ENCODE data around the gene AP3S2. TPM values are rescaled to one million over a fixed set of nuclear protein-coding genes. Genes with fewer than 3 reads are reported as not detected.

Gene AP3S2
- polyA plus RNA-seq, 1 donor (not counting 4 experiments of a cell fraction or from before 2014, with no cell fraction given), result 34.6 TPM

DNA sequence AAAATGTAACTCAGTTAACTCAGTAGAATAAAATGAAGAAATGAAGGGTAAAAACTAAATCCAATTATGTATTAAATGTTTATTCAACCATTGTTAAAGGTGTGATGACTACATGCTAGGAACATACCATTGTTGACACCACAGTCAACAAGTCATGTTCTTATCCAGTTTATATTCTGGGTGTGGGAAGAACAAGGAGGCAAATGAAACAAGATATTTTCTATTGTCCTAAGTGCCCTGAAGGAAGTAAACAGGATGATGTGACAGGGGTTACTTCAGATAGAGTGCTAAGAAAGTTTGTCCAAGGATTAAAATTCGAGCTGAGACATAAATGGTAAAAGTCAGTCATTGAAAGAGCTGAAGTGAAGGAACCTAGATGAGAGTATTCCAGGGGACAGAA lies 13.1 kb downstream of the AP3S2 start:
- DNase-seq (ENCODE audit: low read depth, low spot score) (no peak), FAIRE-seq (no peak)
- Histone ChIP-seq H2AFZ (ENCODE audit: control insufficient read depth, low read length) (no peak overlapping the region), H3K27ac (ENCODE audit: control insufficient read depth, insufficient read depth, low read length) (no peak overlapping the region), H3K79me2 (ENCODE audit: control insufficient read depth, insufficient read depth, low read length) (no peaks in the 10 kb centered on the region), H3K4me2 (ENCODE audit: control insufficient read depth, extremely low read depth, insufficient read depth, low read depth, low read length) (no peak overlapping the region), H3K9me3 (ENCODE audit: control insufficient read depth, low read depth, low read length) (no peaks in the 10 kb centered on the region), H3K4me1 (ENCODE audit: control insufficient read depth, extremely low read depth, insufficient read depth, low read length) (no peaks in the 10 kb centered on the region), H3K9me1 (ENCODE audit: control insufficient read depth, extremely low read depth, insufficient read depth, low read length) (no peaks in the 10 kb centered on the region), H4K20me1 (ENCODE audit: control insufficient read depth, extremely low read depth, insufficient read depth, low read length) (no peaks in the 10 kb centered on the region), H3K36me3 (ENCODE audit: control insufficient read depth in 2 of 2, extremely low read depth in 1 of 2, insufficient read depth in 2 of 2, low read length in 2 of 2) (peaks cover 6 to 12% of the 10 kb centered on the region in 2 experiments), H3K27me3 (ENCODE audit: control insufficient read depth, extremely low read depth, insufficient read depth, low read length) (no peaks in the 10 kb centered on the region), H3K9ac (ENCODE audit: control insufficient read depth, extremely low read depth, insufficient read depth, low read length) (no peak overlapping the region), H3K4me3 (ENCODE audit: control insufficient read depth in 2 of 3, extremely low read depth in 1 of 3, insufficient read depth in 2 of 3, low read depth in 1 of 3, low read length in 3 of 3) (no peak overlapping the region)
- TF ChIP-seq EZH2 (IDR thresholded peaks at IDR 0.05; ENCODE audit: low read length) (no peak), CTCF (optimal IDR thresholded peaks at IDR 0.05 in 1 of 3, IDR thresholded peaks at IDR 0.05 in 1 of 3, conservative IDR thresholded peaks at IDR 0.05 in 1 of 3; ENCODE audit: extremely low read depth in 1 of 3, insufficient read depth in 2 of 3, low read length in 3 of 3) (no peak)
- dilution Hi-C loops (cut with MboI; ENCODE audit: extremely low pct_ligation_motif_present, low sequenced_read_pairs), result no loop called here

GRCh38 chr15:89878323-89878722 lies 15.5 kb downstream of the AP3S2 start:
- no peaks in the 10 kb centered on the region for H3K9me3 ChIP-seq (ENCODE audit: control insufficient read depth, low read depth, low read length)
- H3K27me3 ChIP-seq (ENCODE audit: control insufficient read depth, extremely low read depth, insufficient read depth, low read length), result no peaks in the 10 kb centered on the region
- no peak overlapping the region for H3K9ac ChIP-seq (ENCODE audit: control insufficient read depth, extremely low read depth, insufficient read depth, low read length)
- H3K79me2 ChIP-seq (ENCODE audit: control insufficient read depth, insufficient read depth, low read length), result no peaks in the 10 kb centered on the region
- no peak for FAIRE-seq
- no peaks in the 10 kb centered on the region for H4K20me1 ChIP-seq (ENCODE audit: control insufficient read depth, extremely low read depth, insufficient read depth, low read length)
- no peak overlapping the region for H2AFZ ChIP-seq (ENCODE audit: control insufficient read depth, low read length)
- dilution Hi-C loops (cut with MboI; ENCODE audit: extremely low pct_ligation_motif_present, low sequenced_read_pairs), result no loop called here
- H3K27ac ChIP-seq (ENCODE audit: control insufficient read depth, insufficient read depth, low read length), result no peak overlapping the region
- no peak overlapping the region for H3K4me2 ChIP-seq (ENCODE audit: control insufficient read depth, extremely low read depth, insufficient read depth, low read depth, low read length)
- no peaks in the 10 kb centered on the region for H3K9me1 ChIP-seq (ENCODE audit: control insufficient read depth, extremely low read depth, insufficient read depth, low read length)
- H3K36me3 ChIP-seq (ENCODE audit: control insufficient read depth in 2 of 2, extremely low read depth in 1 of 2, insufficient read depth in 2 of 2, low read length in 2 of 2), result peaks cover 3 to 7% of the 10 kb centered on the region in 2 experiments
- no peaks in the 10 kb centered on the region for H3K4me1 ChIP-seq (ENCODE audit: control insufficient read depth, extremely low read depth, insufficient read depth, low read length)
- no peak for DNase-seq (ENCODE audit: low read depth, low spot score)
- no peak overlapping the region for H3K4me3 ChIP-seq (ENCODE audit: control insufficient read depth in 2 of 3, extremely low read depth in 1 of 3, insufficient read depth in 2 of 3, low read depth in 1 of 3, low read length in 3 of 3)
- TF ChIP-seq CTCF (optimal IDR thresholded peaks at IDR 0.05 in 1 of 3, IDR thresholded peaks at IDR 0.05 in 1 of 3, conservative IDR thresholded peaks at IDR 0.05 in 1 of 3; ENCODE audit: extremely low read depth in 1 of 3, insufficient read depth in 2 of 3, low read length in 3 of 3) (no peak), EZH2 (IDR thresholded peaks at IDR 0.05; ENCODE audit: low read length) (no peak)
